T-helper 2 cell treated with Interferon-gamma antibody and Interleukin-4, amounts not matched to agents 100 ng/mL and 5 ng/mL, for 36 hours (primary cell): ENCODE measurements around the gene PPP5C. TPM values are rescaled to one million over a fixed set of nuclear protein-coding genes. Genes with fewer than 3 reads are reported as not detected.
"Not testable (repeated sequence)": the region's sequence is repeated elsewhere in the genome, so short reads cannot be mapped to it uniquely, and the experiment has no call there.

Experiments used
- intact Hi-C: fragments of 100-400 bp; cut with micrococcal nuclease; formaldehyde crosslinking; loops from one replicate; pipeline ENCODE4 v1.15.1; 2023
- total RNA-seq: library from RNA; stranded (reverse); gene quantifications from 2 replicates; pipeline ENCODE4 v1.2.3, GENCODE V29; 2022

Gene PPP5C
- total RNA-seq, 1 donor from 2014 or later: 109 TPM

DNA sequence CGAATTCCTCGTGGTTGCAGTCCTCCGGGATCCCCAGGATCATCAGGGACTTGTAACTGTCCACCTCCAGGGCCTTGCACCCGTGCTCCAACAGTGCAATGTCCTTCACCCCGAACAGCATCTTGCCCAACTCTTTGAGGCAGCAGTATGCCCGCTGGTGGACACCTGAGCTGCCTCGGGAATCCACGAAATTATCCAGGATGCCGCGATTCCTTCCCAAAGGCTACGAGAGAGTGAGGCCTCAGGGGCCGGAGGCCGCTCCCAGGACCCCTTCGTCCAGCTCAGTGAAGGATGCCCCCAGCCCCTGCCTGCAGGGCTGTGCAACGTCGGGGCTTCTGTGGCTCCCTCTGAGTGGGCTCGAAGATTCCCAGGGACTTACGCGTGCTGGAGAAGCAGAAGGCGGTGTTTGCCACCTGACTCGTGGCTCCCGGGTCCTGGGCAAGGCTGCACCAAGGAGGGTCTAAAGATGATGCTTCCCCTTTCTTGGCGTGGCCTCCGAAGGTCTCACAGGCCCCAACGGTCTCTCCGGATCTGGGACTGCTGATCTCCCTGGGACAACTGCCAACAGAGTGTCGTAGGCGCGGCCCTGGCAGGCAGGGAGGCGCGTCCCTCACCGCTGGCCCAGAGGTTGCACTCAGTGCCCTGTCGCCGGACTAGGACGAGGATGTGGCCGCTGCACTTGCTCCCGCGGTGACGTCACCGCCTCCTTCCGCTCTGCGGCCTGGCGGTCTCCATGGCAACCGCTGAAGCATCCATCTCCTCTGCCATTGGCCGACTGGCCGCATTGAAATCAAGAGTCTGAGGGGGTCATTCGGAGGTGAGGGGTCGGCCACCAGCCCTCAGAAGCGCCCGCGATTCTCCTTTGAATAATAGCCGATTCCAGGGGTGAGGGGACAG, 81.6 kb downstream of the PPP5C start, which contains the start of gene PNMA8C:
Gene PNMA8C (minus strand): TSS at position 698 of the 897 bp plus-strand sequence. CDS start 577 bp downstream, at position 121.
- intact Hi-C loops: no loop called here

DNA sequence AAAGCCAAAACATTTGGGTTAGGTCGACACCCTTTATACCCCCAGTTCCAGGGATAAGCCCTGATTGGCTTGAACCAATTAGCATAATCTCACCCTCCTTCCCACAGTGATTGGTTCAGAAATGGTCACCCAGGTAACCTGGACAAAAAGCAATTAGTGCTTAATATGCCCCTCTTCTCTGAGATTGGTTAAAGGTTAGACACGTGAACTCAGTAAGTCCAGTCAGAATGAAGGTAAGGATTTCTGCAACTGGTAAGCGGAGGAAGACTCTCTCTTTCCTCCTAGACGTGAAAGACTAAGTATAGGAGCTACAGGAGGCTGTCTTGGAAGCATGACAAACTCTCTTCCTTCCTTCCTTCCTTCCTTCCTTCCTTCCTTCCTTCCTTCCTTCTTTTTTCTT, 83.1 kb downstream of the PPP5C start:
- intact Hi-C loops: no loop called here

DNA sequence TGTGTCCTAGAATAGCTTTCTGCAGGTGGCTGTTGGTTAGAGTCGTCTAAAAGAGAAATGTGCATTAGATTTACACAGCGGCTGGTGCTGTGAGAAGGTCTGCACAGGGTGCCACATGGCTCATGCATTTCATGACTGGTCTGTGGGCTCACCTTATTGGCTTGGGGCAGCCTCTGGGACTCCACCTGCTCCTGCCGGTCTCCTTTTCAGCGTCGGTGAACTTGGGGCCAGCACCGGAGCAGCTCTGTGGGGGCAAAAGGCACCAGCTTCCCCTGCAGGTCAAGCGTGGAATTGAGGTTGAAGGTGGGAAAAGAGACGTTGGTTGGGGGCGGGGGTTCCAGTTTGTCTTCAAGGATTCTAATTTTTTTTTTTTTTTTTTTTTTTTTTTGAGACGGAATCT, 84.9 kb downstream of the PPP5C start:
- intact Hi-C loops: no loop called here

DNA sequence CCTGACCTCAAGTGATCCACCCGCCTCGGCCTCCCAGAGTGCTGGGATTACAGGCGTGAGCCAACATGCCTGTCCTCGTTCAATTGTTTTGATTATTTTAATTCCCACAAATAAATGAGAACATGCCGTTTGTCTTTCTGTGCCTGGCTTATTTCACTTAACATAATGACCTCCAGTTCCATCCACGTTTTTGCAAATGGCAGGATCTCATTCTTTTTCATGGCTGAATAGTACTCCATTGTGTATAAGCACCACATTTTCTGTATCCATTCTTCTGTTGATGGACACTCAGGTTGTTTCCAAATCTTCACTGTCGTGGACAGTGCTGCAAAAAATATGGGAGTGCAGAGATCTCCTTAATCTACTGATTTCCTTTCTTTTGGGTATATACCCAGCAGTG, 86.6 kb downstream of the PPP5C start:
- intact Hi-C loops: not testable (repeated sequence)

DNA sequence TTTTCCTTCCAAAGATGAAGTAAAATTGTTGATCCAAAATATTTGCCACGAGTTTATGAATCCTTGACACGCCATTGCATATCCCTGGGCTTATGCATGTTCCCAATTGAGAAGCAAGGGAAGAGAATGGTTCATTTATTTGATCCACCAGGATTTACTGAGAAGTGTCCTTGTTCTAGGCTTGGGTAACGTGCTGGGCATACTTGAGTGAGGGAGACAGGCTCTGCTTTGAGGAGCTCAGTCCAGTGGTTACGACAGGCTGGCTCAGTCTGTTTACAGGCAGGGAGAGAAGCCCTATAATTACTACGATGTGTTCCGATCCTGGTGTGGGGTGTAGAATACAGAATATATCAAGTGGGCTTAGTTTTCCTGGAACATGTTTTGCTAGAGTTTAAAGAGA, 88.1 kb downstream of the PPP5C start:
- intact Hi-C loops: no loop called here

DNA sequence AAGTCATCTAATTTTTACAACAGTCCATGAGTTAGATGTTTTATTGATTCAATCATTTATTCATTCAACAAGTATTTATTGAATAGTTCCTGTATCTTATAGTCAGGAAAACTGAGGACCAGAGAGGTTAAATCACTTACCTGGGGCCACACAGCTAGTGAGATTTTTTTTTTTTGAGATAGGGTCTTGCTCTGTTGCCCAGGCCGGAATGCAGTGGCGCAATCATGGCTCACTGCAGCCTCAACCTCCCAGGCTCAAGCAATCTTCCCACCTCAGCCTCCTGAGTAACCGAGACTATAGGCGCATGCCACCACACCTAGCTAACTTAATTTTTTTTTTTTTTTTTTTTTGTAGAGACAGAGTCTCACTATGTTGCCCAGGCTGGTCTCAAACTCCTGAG, 88.8 kb downstream of the PPP5C start:
- intact Hi-C loops: not testable (repeated sequence)

Other genes with a start within 250 kb of the PPP5C start
- not detected in 2 replicates for gene IGFL3, start 222.4 kb upstream of the PPP5C start, total RNA-seq
- 0.30 TPM in 1 of 2 replicates, not detected in the other for gene IGFL2, start 198.8 kb upstream of the PPP5C start, total RNA-seq
- not detected in 2 replicates for gene IGFL1, start 117.3 kb upstream of the PPP5C start, total RNA-seq
- gene HIF3A, start 50.0 kb upstream of the PPP5C start, total RNA-seq: not detected in 2 replicates
- gene CCDC8, start 66.5 kb downstream of the PPP5C start, total RNA-seq: not detected in 2 replicates
- gene PNMA8C, start 81.8 kb downstream of the PPP5C start, total RNA-seq: not detected in 2 replicates
- not detected in 2 replicates for gene PNMA8A, start 124.5 kb downstream of the PPP5C start, total RNA-seq
- not detected in 2 replicates for gene PNMA8B, start 148.8 kb downstream of the PPP5C start, total RNA-seq